Measurements from ENCODE around the gene HBA2. TPM values are rescaled to one million over a fixed set of nuclear protein-coding genes. Genes with fewer than 3 reads are reported as not detected.

The HBA2 gene
- total and polyA plus RNA-seq, 9 of the 15 experiments (the other 6 are each of a cell fraction or from before 2014, with no cell fraction given) = 40.4 to 853 (median 286) TPM

DNA sequence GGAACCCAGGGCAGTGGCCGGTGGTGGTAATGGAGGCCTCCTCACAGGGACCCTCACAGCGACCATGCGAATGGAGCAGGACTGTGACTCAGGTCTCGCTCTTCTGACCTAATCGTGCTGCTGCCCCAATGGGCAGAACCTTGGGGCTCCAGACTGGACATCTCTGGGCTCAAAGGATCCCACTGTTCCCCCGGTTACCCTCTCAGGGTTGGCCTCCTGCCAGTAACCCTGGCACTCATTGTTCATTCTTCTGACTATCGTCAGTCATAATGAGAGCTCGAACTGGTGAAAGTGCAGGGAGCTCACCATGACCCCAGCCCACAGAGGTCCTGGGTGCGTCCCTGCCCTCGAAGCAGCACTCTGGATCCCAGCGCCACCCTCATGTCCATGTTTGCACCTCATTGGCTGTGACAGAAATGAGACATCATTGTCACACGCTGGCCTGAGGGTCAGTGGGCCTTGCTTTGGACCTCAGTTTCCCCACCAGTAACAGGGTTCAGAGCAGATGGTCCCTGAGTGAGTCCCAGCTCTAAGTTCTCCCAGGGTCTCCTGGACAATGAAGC, 30.2 kb upstream of the HBA2 start (continued):
- TF ChIP-seq ZNF140 (CRISPR knock-in tag; IDR thresholded peaks at IDR 0.05) (no peak), CHD1 (IDR thresholded peaks at IDR 0.05; ENCODE audit: low read length) (peak; percentile 17), EGR1 (conservative IDR thresholded peaks at IDR 0.05) (no peak), ZSCAN29 (IDR thresholded peaks at IDR 0.05) (no peak), BCOR (IDR thresholded peaks at IDR 0.05) (no peak), SMARCA4 (IDR thresholded peaks at IDR 0.05) (no peak), CEBPG (CRISPR knock-in tag; IDR thresholded peaks at IDR 0.05) (0 out of 2 replicates have a peak, but pooled peaks have one; percentile 22), CEBPG (tag; conservative IDR thresholded peaks at IDR 0.05 in 1 of 2, IDR thresholded peaks at IDR 0.05 in 1 of 2) (no peak), SREBF2 (CRISPR knock-in tag; IDR thresholded peaks at IDR 0.05) (no peak), KDM5B (IDR thresholded peaks at IDR 0.05; ENCODE audit: insufficient replicate concordance, low read depth, low read length) (no peak), RBM22 (IDR thresholded peaks at IDR 0.05; ENCODE audit: low read depth, low read length, poor library complexity, severe bottlenecking) (no peak), TAF7 (tag; IDR thresholded peaks at IDR 0.05) (no peak), GABPB2 (CRISPR knock-in tag; conservative IDR thresholded peaks at IDR 0.05) (no peak), FOXP1 (CRISPR knock-in tag; IDR thresholded peaks at IDR 0.05) (no peak), RFX5 (IDR thresholded peaks at IDR 0.05; ENCODE audit: low read depth, low read length) (no peak), GATAD2A (IDR thresholded peaks at IDR 0.05) (no peak), HDAC3 (IDR thresholded peaks at IDR 0.05; ENCODE audit: borderline replicate concordance, partially characterized antibody) (no peak), ZNF282 (CRISPR knock-in tag; IDR thresholded peaks at IDR 0.05) (no peak), SIN3B (IDR thresholded peaks at IDR 0.05; ENCODE audit: low read depth) (no peak)
- TF ChIP-seq, protein P1, sequence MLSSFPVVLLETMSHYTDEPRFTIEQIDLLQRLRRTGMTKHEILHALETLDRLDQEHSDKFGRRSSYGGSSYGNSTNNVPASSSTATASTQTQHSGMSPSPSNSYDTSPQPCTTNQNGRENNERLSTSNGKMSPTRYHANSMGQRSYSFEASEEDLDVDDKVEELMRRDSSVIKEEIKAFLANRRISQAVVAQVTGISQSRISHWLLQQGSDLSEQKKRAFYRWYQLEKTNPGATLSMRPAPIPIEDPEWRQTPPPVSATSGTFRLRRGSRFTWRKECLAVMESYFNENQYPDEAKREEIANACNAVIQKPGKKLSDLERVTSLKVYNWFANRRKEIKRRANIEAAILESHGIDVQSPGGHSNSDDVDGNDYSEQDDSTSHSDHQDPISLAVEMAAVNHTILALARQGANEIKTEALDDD (IDR thresholded peaks at IDR 0.05) = no peak
- TF ChIP-seq, protein P2, sequence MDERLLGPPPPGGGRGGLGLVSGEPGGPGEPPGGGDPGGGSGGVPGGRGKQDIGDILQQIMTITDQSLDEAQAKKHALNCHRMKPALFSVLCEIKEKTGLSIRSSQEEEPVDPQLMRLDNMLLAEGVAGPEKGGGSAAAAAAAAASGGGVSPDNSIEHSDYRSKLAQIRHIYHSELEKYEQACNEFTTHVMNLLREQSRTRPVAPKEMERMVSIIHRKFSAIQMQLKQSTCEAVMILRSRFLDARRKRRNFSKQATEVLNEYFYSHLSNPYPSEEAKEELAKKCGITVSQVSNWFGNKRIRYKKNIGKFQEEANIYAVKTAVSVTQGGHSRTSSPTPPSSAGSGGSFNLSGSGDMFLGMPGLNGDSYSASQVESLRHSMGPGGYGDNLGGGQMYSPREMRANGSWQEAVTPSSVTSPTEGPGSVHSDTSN (CRISPR knock-in tag; IDR thresholded peaks at IDR 0.05; ENCODE audit: low read depth) = no peak
- TF ChIP-seq, protein P2 (tag; conservative IDR thresholded peaks at IDR 0.05; ENCODE audit: low read depth) = no peak
- TF ChIP-seq, protein P3, sequence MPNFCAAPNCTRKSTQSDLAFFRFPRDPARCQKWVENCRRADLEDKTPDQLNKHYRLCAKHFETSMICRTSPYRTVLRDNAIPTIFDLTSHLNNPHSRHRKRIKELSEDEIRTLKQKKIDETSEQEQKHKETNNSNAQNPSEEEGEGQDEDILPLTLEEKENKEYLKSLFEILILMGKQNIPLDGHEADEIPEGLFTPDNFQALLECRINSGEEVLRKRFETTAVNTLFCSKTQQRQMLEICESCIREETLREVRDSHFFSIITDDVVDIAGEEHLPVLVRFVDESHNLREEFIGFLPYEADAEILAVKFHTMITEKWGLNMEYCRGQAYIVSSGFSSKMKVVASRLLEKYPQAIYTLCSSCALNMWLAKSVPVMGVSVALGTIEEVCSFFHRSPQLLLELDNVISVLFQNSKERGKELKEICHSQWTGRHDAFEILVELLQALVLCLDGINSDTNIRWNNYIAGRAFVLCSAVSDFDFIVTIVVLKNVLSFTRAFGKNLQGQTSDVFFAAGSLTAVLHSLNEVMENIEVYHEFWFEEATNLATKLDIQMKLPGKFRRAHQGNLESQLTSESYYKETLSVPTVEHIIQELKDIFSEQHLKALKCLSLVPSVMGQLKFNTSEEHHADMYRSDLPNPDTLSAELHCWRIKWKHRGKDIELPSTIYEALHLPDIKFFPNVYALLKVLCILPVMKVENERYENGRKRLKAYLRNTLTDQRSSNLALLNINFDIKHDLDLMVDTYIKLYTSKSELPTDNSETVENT (CRISPR knock-in tag; IDR thresholded peaks at IDR 0.05) = no peak
- TF ChIP-seq, protein P4, sequence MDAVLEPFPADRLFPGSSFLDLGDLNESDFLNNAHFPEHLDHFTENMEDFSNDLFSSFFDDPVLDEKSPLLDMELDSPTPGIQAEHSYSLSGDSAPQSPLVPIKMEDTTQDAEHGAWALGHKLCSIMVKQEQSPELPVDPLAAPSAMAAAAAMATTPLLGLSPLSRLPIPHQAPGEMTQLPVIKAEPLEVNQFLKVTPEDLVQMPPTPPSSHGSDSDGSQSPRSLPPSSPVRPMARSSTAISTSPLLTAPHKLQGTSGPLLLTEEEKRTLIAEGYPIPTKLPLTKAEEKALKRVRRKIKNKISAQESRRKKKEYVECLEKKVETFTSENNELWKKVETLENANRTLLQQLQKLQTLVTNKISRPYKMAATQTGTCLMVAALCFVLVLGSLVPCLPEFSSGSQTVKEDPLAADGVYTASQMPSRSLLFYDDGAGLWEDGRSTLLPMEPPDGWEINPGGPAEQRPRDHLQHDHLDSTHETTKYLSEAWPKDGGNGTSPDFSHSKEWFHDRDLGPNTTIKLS (IDR thresholded peaks at IDR 0.05; ENCODE audit: borderline replicate concordance, low read depth) = no peak
